IPS-15b (cell line): ENCODE data around the gene SWT1.
A peak's percentile ranks its signal among the peaks of the same experiment; 100 is the strongest.
"Not testable (repeated sequence)": the region's sequence is repeated elsewhere in the genome, so short reads cannot be mapped to it uniquely, and the experiment has no call there.

ENCODE experiments used
- H3K27me3 ChIP-seq: one replicate; pipeline ENCODE4 v1.6.1; 2013; ENCODE audit warnings: low read length; ENCODE audit not compliant: control insufficient read depth, insufficient read depth
- H3K36me3 ChIP-seq: one replicate; pipeline ENCODE4 v1.6.1; 2013; ENCODE audit warnings: low read length; ENCODE audit not compliant: control insufficient read depth, insufficient read depth
- H3K4me1 ChIP-seq: one replicate; pipeline ENCODE4 v1.6.1; 2013; ENCODE audit warnings: mild to moderate bottlenecking, low read length; ENCODE audit not compliant: control insufficient read depth, insufficient read depth
- H3K4me3 ChIP-seq: one replicate; pipeline ENCODE4 v1.5.1; 2013; ENCODE audit warnings: low read depth, low read length
- H3K9ac ChIP-seq: one replicate; pipeline ENCODE4 v1.6.1; 2013; ENCODE audit warnings: low read depth, mild to moderate bottlenecking, low read length
- H3K9me3 ChIP-seq: one replicate; pipeline ENCODE4 v1.6.1; 2013; ENCODE audit warnings: mild to moderate bottlenecking, low read length; ENCODE audit not compliant: control insufficient read depth, insufficient read depth

Gene SWT1

DNA sequence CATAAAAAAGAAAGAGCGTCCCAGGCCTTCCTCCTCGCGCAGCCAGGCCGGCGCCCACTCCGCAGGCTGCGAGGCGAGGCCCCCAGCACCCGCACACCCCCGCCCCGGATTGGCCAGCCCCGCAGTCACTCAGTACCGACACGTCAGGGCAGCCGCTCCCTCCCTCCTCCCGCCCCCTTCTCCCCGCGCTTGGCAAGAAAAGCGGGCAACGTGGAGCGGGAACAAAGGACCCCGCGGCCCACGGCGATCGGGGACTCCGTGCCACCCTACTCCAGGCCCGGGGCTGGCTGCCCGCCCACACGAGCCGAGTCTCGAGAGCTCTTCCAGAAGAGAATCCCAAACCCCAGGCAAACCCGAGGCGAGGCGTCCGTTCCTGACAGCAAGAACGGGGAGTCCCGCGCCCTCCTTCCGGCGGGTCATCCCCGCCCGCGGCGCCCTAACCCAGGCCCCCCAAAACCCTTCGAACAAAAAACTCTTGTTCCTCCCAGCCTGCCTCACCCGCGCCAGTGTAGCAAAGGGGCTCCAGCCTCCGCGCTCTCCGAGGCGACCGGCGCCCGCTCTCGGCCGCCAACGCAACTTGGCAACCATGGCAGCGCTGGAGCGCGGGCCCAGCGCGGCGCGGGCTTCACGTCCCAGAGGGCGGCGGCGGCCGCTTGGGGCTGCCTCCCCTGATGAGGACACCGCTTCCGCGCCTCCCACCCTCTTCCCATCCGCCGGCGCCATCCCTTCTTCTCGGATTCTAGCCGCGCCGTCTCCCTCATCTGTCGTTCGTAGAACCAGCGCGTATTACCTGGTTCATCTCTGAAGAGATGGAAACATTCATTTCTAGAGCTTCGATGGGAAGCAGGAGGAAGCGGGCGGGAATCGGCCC lies 159.4 kb downstream of the SWT1 start:
- Histone ChIP-seq H3K4me1 (peaks cover 20% of the 10 kb centered on the region), H3K4me3 (peak overlapping the region; percentile 78), H3K9me3 (no peaks in the 10 kb centered on the region), H3K36me3 (no peaks in the 10 kb centered on the region), H3K27me3 (no peaks in the 10 kb centered on the region), H3K9ac (peak overlapping the region; percentile 78)

DNA sequence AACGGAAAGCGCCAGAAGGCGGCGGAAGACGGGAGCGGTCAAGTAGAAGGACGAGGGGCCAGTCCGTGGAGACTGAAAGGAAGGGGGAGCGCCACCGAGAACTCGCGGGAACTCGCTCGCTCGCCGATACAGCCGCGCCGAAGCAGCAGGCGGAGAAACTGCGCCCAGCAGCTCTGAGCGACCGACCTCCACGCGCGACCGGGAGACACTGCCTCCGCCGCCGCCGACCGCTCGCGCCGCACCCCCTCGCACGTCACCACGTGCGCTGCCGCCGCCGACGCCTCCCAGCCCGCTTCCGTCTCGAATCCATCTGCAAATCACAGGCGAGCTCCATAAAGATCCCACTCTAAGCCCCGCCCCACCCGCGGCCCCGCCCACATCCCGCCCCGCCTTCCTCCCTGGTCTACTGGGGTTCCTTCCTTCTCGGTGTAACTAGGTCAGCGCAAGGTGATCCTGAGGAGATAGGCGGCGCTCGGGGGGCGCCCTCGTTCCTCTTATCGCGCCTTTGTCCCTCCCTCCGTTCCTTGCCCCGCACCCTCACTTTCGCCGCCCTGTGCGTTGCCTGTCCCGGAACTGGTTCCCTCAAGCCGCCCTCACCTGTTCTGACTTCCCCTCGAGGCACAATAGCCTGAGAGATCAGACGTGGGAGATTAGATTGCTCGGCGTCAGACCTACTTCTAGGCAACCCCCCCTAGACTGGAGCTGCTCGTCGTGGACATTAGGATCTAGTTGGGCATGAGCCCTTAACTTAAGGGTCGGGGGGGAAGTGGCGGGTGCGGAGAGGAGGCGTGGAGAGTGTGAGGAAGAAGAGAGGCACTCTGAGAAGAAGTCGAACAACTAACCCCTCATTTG lies 160.3 kb downstream of the SWT1 start, which contains the start of gene IVNS1ABP:
IVNS1ABP (minus strand) TSS at position 210 of the 852 bp plus-strand sequence. CDS start 7,750 bp downstream, outside the sequence.
- Histone ChIP-seq H3K4me1 (peaks cover 15% of the 10 kb centered on the region), H3K36me3 (no peaks in the 10 kb centered on the region), H3K9ac (peak within 1 kb of the TSS; percentile 80), H3K27me3 (no peaks in the 10 kb centered on the region), H3K4me3 (peak within 1 kb of the TSS; percentile 78), H3K9me3 (no peaks in the 10 kb centered on the region)

DNA sequence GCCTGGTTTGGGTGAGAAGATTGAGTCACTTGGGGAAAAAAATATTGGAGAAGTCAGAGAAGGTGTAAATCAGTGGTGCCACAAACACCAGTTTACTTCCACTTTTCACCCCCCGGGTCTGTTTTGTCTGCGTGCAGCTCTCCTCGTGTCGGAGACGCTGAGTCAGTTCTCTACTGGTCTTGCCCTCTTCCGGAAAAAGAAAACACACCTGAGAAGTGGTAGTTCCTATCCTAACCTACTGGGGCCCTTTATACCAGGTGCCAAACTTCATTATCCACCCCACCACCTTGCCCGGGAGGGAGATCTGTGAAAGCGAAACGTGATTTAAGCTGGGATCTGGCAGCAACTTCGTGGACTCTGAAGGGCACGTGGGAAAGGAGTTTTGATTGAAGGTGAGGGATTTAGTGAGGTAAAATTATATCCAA lies 160.9 kb downstream of the SWT1 start:
- H3K9me3 ChIP-seq, result no peaks in the 10 kb centered on the region
- H3K4me3 ChIP-seq, result peak overlapping the region; percentile 53
- H3K36me3 ChIP-seq, result no peaks in the 10 kb centered on the region
- H3K9ac ChIP-seq, result peak overlapping the region; percentile 80
- peaks cover 11% of the 10 kb centered on the region for H3K4me1 ChIP-seq
- no peaks in the 10 kb centered on the region for H3K27me3 ChIP-seq

DNA sequence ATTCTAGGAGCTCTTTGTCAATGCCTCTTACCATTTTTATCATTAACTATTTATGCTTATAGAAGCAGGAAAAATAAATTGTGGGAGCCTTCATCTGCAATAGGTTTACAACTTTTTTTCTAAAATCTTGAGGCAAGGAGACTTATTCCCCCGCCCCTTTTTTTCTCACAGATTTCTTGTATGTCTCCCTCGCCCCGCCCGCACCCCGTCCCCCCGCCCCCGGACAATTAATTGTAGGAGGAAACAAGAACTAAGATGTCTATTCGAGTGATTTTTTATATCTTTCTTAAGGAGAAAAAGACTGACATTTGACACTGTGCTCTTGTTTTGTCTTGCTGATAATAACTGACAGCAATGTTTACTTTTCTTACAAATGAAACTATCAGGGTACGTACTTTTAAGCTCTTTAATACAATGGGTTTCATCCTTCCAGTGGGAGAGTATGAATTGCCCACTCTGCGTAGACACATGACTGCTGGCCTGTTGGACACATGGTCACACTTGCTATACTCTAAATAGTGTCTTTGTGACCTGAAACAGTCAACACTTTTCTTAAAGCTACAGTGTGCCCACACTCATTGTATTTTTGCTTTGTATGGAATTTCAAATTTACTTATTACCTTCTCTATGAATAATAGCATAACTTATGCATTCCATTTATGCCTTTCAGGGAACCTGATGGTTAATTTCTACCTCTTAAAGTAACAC lies 161.6 kb downstream of the SWT1 start:
- H3K36me3 ChIP-seq, result no peaks in the 10 kb centered on the region
- H3K4me3 ChIP-seq, result peak overlapping the region; percentile 53
- no peak overlapping the region for H3K9ac ChIP-seq
- H3K27me3 ChIP-seq, result no peaks in the 10 kb centered on the region
- peaks cover 4% of the 10 kb centered on the region for H3K4me1 ChIP-seq
- H3K9me3 ChIP-seq, result no peaks in the 10 kb centered on the region

DNA sequence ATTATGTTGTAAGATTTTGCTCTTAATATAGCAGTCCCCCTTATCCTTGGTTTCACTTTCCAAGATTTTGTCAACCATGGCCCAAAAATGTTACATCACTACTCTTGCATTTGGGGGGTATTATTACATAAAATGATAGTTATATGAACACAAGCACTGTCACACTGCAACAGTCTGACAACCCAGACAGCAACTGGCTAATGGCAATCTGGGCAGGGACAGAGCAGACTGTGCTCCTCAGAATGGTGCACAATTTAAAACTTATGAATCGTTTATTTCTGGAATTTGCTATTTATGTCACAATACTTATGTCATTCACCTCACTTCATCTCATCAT lies 162.1 kb downstream of the SWT1 start:
- no peak overlapping the region for H3K4me3 ChIP-seq
- no peaks in the 10 kb centered on the region for H3K36me3 ChIP-seq
- no peak overlapping the region for H3K9ac ChIP-seq
- H3K27me3 ChIP-seq, result no peaks in the 10 kb centered on the region
- no peaks in the 10 kb centered on the region for H3K9me3 ChIP-seq
- peaks cover 2% of the 10 kb centered on the region for H3K4me1 ChIP-seq

DNA sequence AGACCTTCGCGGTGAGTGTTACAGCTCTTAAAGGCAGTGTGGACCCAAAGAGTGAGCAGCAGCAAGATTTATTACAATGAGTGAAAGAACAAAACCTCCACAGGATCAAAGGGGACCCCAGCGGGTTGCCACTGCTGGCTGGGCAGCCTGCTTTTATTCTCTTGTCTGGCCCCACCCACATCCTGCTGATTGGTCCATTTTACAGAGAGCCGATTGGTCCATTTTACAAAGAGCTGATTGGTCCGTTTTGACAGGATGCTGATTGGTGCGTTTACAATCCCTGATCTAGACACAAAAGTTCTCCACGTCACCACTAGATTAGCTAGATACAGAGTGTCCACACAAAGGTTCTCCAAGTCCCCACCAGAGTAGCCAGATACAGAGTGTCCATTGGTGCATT lies 164.1 kb downstream of the SWT1 start:
- H3K4me3 ChIP-seq, H3K9ac ChIP-seq, H3K4me1 ChIP-seq, H3K9me3 ChIP-seq, H3K27me3 ChIP-seq, H3K36me3 ChIP-seq: not testable (repeated sequence)

DNA sequence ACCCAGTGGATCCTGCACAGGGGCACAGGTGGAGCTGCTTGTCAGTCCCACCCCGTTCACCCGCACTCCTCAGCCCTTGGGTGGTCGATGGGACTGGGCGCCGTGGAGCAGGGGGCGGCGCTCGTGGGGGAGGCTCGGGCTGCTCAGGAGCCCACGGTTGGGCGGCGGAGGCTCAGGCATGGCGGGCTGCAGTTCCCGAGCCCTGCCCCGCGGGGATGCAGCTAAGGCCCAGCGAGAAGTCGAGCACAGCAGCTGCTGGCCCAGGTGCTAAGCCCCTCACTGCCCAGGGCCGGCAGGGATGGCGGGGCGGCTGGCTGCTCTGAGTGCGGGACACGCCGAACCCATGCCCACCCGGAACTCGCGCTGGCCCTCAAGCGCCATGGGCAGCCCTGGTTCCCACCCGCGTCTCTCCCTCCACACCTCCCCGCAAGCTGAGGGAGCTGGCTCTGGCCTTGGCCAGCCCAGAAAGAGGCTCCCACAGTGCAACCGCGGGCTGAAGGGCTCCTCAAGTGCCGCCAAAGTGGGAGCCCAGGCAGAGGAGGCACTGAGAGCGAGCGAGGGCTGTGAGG lies 164.8 kb downstream of the SWT1 start:
- H3K9me3 ChIP-seq, H3K27me3 ChIP-seq, H3K4me1 ChIP-seq, H3K9ac ChIP-seq, H3K4me3 ChIP-seq, H3K36me3 ChIP-seq: not testable (repeated sequence)

DNA sequence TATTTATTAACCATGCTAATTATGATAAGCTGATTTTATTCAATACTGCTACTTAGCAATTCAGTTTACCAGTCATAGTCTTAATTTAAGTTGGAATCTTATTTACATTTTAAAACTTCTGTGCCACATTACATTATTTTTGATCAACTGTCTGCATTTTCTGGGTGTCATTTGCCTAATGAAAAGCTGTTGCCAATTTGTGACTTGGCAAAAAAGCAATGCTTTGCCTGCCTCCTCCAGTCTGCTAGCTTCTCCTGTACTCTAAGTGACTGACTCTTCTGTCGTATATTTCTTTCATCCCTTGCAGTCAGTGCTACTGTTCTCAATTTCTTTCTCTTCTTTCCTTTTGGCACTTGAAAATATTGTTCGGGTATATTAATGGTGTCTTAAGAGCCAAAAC lies 165.7 kb downstream of the SWT1 start:
- H3K4me1 ChIP-seq, result no peaks in the 10 kb centered on the region
- H3K4me3 ChIP-seq, result no peak overlapping the region
- no peaks in the 10 kb centered on the region for H3K36me3 ChIP-seq
- H3K9me3 ChIP-seq, result no peaks in the 10 kb centered on the region
- H3K9ac ChIP-seq, result no peak overlapping the region
- H3K27me3 ChIP-seq, result no peaks in the 10 kb centered on the region

DNA sequence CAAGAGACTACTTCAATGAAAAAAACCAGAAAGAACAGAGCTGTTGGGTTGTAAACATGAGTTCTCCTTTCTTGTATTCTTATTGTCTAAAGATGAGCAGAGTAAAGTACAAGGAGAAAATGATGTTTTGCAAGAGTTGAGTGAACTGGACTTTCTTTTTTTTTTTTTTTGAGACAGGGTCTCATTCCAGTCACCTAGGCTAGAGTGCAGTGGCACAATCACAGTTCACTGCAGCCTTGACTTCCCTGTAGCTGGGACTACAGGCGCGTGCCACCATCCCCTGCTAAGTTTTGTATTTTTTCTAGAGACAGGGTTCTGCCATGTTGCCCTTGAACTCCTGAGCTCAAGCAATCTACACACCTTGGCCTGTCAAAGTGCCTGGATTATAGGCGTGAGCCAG lies 167.2 kb downstream of the SWT1 start:
- Histone ChIP-seq H3K4me1 (no peaks in the 10 kb centered on the region), H3K36me3 (no peaks in the 10 kb centered on the region), H3K4me3 (no peak overlapping the region), H3K9ac (no peak overlapping the region), H3K27me3 (no peaks in the 10 kb centered on the region), H3K9me3 (no peaks in the 10 kb centered on the region)

DNA sequence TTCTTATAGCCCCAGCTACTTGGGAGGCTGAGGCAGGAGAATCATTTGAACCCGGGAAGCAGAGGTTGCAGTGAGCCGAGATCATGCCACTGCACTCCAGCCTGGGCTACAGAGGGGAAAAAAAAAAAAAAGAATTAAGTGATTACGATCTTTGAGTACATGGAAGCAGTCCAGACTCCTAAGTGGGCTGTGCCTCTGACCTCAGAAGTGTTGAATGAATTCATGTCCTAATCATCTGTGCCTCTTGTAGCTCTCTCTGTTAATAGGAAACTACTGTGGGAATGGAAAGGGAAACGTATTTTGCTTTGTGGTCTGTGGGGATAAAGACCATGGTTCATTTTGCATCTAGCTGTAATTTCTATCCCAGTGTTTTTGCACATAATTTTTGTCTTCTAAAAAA lies 168.4 kb downstream of the SWT1 start:
- H3K27me3 ChIP-seq, result no peaks in the 10 kb centered on the region
- H3K4me3 ChIP-seq, result no peak overlapping the region
- no peaks in the 10 kb centered on the region for H3K9me3 ChIP-seq
- no peaks in the 10 kb centered on the region for H3K4me1 ChIP-seq
- H3K9ac ChIP-seq, result no peak overlapping the region
- H3K36me3 ChIP-seq, result no peaks in the 10 kb centered on the region

DNA sequence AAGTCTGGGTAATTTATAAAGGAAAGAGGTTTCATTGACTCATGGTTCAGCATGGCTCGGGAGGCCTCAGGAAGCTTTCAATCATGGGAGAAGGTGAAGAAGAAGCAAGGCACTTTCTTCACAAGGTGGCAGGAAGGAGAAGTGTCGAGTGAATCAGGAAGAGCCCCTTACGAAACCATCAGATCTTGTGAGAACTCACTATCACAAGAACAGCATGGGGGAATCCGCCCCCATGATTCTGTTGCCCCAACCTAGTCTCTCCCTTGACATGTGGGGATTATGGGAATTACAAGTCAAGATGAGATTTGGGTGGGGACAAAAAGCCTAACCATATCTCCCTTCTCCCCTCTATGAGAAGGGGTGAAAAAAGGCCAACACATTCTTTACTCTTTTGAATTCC lies 171.3 kb downstream of the SWT1 start:
- no peak overlapping the region for H3K9ac ChIP-seq
- no peaks in the 10 kb centered on the region for H3K4me1 ChIP-seq
- no peaks in the 10 kb centered on the region for H3K27me3 ChIP-seq
- H3K36me3 ChIP-seq, result no peaks in the 10 kb centered on the region
- no peak overlapping the region for H3K4me3 ChIP-seq
- no peaks in the 10 kb centered on the region for H3K9me3 ChIP-seq
